Activated naive CD4-positive, alpha-beta T cell treated with anti-CD3 and anti-CD28 coated beads for 36 hours (primary cell): ENCODE results near the gene POLA1. TPM values are rescaled to one million over a fixed set of nuclear protein-coding genes. Genes with fewer than 3 reads are reported as not detected.

Source experiments
- CTCF ChIA-PET: fragments of 350-600 bp; sonication (Branson Sonifier 250); formaldehyde crosslinking; loops from one replicate; lab custom pipeline; 2021; ENCODE audit warnings: antibody characterized with exemption; lab: Charles Lee
- DNase-seq: peaks from one replicate; pipeline ENCODE4 v3.0.0-alpha.2; 2020
- H3K27ac Mint-ChIP-seq: one replicate; pipeline ENCODE4 v1.8.0; 2021; ENCODE audit warnings: mild to moderate bottlenecking, mixed read lengths
- H3K27me3 Mint-ChIP-seq: one replicate; pipeline ENCODE4 v1.8.0; 2021; ENCODE audit warnings: low read depth, mixed read lengths
- H3K36me3 Mint-ChIP-seq: one replicate; pipeline ENCODE4 v1.8.0; 2021; ENCODE audit warnings: low read depth, mixed read lengths
- H3K4me1 Mint-ChIP-seq: one replicate; pipeline ENCODE4 v1.8.0; 2021; ENCODE audit warnings: low read depth, mixed read lengths
- H3K4me3 Mint-ChIP-seq: one replicate; pipeline ENCODE4 v1.8.0; 2021; ENCODE audit warnings: mild to moderate bottlenecking, moderate library complexity, mixed read lengths
- H3K9me3 Mint-ChIP-seq: one replicate; pipeline ENCODE4 v1.8.0; 2021; ENCODE audit warnings: mixed read lengths
- intact Hi-C: fragments of 100-400 bp; cut with micrococcal nuclease; formaldehyde crosslinking; loops from one replicate; pipeline ENCODE4 v1.15.1; 2023
- total RNA-seq, 2 experiments: library from RNA; stranded (reverse); gene quantifications; one replicate each; pipeline ENCODE4 v1.2.3, GENCODE V29; 2021

The POLA1 gene
- total RNA-seq, 2 experiments from 2014 or later = 38.2 to 38.7 TPM

DNA sequence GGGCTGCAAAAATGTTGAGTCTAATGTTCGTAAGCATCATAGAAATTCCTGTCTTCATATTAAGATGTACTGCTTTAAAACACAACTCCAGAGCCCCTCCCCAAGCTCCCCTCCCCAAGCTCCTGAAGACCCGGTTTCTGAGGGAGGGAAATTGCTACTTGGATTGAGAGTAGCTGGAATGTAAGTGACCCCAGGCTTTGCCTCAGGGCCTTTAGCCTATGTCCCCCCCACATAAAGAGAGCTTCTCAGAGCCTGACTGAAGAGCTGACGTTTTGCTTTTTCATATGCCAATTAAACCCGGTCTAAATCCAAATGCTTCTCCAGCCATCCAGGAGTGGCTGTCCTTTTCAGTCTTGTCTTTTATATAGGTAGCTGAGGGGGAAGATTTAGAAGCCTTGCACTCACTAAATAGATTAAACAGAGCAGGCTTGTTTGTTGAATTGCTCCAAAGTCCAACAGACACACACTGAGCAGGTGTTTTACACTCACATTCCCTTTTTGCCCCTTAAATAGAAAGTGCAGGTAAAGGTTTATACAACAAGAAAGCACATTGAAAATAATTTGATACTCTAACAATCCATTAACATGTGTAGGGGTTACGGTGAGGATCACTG lies 302.5 kb downstream of the POLA1 start:
- intact Hi-C loops = no loop called here
- CTCF ChIA-PET = no interaction called here
- H3K27ac Mint-ChIP-seq = no peak overlapping the region

DNA sequence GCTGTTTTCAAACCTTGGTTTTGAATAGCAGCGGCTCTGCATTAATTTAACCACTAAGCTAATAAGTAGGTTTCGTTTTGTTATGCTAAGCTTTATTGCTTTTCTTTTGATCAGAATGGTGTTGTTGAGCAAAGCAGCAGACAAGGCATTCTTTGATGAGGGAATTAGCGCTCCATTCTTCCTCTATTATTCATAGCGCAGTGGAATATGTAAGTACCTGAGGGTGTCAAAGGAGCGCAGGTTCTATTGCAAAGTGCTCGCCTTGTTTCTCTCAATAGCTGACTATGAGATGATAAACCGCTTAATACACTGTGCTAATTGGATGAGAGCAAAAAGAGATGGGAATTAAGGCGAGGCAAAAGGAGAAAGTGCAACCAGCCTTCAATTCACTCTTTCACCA lies 305.8 kb downstream of the POLA1 start:
- intact Hi-C loops = no loop called here
- CTCF ChIA-PET = no interaction called here
- H3K4me3 Mint-ChIP-seq = no peak overlapping the region
- H3K4me1 Mint-ChIP-seq = peaks cover 6% of the 10 kb centered on the region
- H3K27ac Mint-ChIP-seq = no peak overlapping the region
- peaks cover 2% of the 10 kb centered on the region for H3K36me3 Mint-ChIP-seq
- H3K9me3 Mint-ChIP-seq = no peaks in the 10 kb centered on the region
- DNase-seq = no peak
- peaks cover 19% of the 10 kb centered on the region for H3K27me3 Mint-ChIP-seq

More for the DNA sequence above, 302.5 kb downstream of the POLA1 start:
- Mint-ChIP-seq H3K27me3 (no peaks in the 10 kb centered on the region), H3K4me3 (no peak overlapping the region), H3K9me3 (no peaks in the 10 kb centered on the region), H3K36me3 (peaks cover 6% of the 10 kb centered on the region), H3K4me1 (no peaks in the 10 kb centered on the region)
- DNase-seq = no peak

DNA sequence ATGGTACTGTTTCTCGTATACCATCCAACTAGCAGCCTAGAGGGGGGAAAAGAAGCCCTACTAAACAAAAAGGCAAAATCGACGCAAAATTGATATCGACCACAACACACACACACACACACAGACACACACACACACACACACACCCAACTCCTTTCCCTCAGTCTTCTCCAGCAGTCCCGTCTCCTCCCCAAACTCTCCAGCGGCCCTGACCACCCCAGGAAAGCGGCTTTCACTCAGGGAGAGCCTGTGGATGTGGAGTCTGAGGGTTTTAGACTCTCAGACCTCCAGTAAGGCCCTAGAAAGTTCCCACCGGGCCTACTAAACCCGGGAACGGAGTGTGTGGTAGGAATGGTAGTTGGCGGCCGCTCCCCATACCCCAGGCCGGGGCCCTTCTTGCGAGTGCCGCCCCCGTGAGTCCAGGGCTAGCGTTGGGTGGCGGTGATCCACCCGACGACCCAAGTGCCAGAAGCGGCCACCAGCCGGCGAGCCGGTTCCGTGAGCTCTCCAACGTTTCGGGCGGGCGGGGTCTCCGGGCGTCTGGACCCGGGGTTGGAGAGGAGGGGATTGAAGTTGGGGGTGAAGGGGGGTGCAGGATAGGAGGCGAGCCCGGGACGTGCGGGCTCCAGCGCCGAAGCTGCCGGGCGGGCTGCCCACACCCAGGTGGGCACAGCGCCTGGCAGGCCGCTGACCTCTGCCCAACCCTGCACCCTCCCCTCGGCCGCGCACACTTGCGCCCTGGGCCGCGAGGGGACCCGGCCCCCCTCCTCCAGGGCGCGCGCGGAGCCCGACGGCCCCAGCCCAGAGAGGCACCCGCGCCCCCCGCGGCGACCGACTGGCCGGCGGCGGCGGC lies 308.3 kb downstream of the POLA1 start:
- CTCF ChIA-PET = no interaction called here
- Mint-ChIP-seq H3K4me1 (peaks cover 17% of the 10 kb centered on the region), H3K9me3 (no peaks in the 10 kb centered on the region), H3K36me3 (no peaks in the 10 kb centered on the region), H3K4me3 (no peak overlapping the region), H3K27me3 (peaks cover 35% of the 10 kb centered on the region), H3K27ac (no peak overlapping the region)
- intact Hi-C loops = no loop called here
- DNase-seq = no peak

DNA sequence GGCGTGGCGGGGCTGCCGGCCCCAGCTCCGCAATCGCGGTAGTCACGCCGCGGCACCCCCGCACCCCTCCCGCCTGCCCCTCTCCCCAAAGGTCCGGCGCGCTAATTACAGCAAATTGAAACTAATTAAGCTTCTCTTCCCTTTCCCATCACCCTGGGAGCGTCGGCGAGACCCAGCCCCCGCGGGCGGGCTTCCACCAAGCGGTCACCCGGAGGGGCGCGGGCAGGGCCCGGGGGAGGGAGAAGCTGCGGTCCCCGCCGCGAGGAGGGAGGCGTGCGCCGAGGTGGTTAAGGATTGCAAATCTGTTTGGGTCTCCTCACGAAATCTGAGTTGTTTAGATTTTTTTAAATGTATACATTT lies 308.9 kb downstream of the POLA1 start:
- no peaks in the 10 kb centered on the region for H3K36me3 Mint-ChIP-seq
- CTCF ChIA-PET = no interaction called here
- peaks cover 37% of the 10 kb centered on the region for H3K27me3 Mint-ChIP-seq
- peak overlapping the region; percentile 45 for H3K4me3 Mint-ChIP-seq
- peaks cover 17% of the 10 kb centered on the region for H3K4me1 Mint-ChIP-seq
- DNase-seq = no peak
- no peak overlapping the region for H3K27ac Mint-ChIP-seq
- intact Hi-C loops = no loop called here
- H3K9me3 Mint-ChIP-seq = no peaks in the 10 kb centered on the region

DNA sequence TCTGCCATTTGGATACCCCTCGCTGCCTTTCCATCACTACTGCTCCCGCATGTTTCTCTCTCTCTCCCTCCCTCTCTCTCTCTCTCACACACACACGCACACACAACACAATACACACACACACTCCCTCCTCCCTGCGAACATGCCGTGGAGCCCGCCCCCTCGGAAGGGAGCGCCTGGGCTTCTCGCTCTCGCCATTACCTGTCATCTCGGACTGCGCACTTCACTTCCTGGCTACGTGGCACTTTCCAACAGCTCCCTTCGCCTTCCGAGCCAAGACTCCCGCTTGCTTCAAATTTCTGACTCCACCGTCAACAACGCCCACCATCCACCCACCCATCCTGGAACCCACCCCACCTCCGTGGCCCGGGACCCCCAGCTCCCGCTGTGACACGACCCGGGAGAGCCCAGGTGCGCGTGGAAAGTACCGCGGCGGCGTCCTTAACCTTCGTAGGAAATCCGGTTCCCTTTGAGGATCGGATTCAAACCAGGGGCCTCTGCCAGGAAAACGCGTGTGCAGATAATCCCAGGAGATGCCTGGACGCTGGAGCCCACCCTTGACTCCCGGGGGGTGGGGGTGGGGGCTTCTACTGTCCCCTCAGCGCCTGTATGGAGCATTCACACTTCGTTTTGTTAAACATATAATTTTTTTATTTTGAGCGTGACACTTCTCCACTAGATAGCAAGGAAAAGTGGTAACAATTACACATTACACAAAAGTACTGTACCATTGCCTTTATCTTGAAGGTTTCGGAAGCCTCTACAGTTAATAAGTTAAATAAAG lies 309.5 kb downstream of the POLA1 start:
- H3K4me1 Mint-ChIP-seq = peaks cover 17% of the 10 kb centered on the region
- intact Hi-C loops = no loop called here
- peaks cover 44% of the 10 kb centered on the region for H3K27me3 Mint-ChIP-seq
- no peaks in the 10 kb centered on the region for H3K9me3 Mint-ChIP-seq
- CTCF ChIA-PET = no interaction called here
- H3K27ac Mint-ChIP-seq = no peak overlapping the region
- no peak for DNase-seq
- peak overlapping the region; percentile 45 for H3K4me3 Mint-ChIP-seq
- no peaks in the 10 kb centered on the region for H3K36me3 Mint-ChIP-seq

DNA sequence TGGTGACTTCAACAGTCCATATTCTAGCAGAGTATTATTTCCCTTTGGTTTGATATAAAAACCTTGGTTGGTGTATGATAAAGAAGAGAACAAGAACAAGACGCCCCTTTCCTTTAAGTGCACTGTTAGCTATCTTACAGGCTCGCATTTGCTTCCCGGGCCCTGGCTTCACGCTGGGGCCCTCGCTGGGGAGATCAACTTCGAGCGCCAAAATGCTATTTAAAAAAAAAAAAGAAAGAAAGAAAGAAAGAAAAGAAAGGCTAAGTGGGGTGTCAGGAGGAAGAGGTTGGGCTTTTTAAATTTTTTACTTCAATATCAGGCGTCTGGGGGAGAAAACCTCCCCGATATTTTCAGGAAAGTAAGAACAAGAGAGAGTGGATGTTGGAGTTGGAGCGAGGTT lies 310.3 kb downstream of the POLA1 start:
- no peak for DNase-seq
- Mint-ChIP-seq H3K36me3 (no peaks in the 10 kb centered on the region), H3K4me3 (no peak overlapping the region), H3K27me3 (peaks cover 48% of the 10 kb centered on the region), H3K4me1 (peaks cover 17% of the 10 kb centered on the region), H3K9me3 (no peaks in the 10 kb centered on the region), H3K27ac (no peak overlapping the region)
- CTCF ChIA-PET = no interaction called here
- intact Hi-C loops = no loop called here

DNA sequence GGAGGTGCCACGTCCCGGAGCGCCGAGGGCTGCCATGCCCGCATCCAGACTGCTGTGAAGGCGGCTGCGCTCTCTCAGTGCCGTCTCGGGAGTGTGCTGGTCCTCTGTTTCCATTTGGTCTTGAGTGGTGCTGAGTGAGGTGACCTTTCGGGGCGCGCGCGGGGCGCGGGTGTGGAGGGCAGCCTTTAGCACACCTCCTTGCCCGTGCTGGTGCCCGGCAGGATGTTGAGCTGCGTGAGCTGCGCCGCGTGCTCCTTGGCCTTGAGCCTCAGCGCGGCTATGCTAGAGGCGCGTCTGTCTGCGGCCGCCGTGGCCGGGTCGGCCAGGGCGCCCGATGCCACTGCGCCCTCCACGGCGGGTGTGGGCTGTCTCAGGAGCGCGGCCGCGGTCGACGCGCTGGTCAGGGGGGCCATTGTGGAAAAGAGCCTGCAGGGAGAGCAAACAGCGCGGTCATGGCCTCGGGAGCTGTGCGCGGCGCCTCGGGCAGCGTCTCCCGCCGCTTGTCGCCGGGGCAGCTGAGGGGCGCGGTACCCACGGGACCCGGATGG lies 310.8 kb downstream of the POLA1 start:
- peaks cover 54% of the 10 kb centered on the region for H3K27me3 Mint-ChIP-seq
- no peak overlapping the region for H3K27ac Mint-ChIP-seq
- H3K4me3 Mint-ChIP-seq = no peak overlapping the region
- H3K9me3 Mint-ChIP-seq = no peaks in the 10 kb centered on the region
- peaks cover 17% of the 10 kb centered on the region for H3K4me1 Mint-ChIP-seq
- no peak for DNase-seq
- H3K36me3 Mint-ChIP-seq = no peaks in the 10 kb centered on the region
- intact Hi-C loops = no loop called here
- CTCF ChIA-PET = no interaction called here

DNA sequence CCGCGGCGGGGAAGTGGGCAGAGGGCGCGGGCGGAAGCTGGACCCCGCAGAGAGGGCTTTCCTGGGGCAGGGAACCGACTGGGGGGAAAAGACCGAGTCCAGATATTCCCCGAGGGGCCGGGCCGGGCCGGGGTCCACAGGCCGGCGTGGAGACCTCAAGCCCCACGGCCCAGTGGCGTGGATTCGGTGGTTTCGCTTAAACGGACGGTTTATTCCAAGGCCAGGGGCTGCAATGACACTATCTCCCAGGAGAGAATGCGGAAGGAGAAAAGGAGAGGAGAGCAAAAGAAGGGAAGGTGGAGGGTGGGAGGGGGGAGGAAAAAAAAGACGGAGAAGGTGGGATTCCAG lies 311.3 kb downstream of the POLA1 start:
- intact Hi-C loops = no loop called here
- Mint-ChIP-seq H3K4me1 (peaks cover 17% of the 10 kb centered on the region), H3K27me3 (peaks cover 55% of the 10 kb centered on the region), H3K27ac (no peak overlapping the region), H3K4me3 (no peak overlapping the region), H3K9me3 (no peaks in the 10 kb centered on the region), H3K36me3 (no peaks in the 10 kb centered on the region)
- DNase-seq = no peak
- CTCF ChIA-PET = no interaction called here

DNA sequence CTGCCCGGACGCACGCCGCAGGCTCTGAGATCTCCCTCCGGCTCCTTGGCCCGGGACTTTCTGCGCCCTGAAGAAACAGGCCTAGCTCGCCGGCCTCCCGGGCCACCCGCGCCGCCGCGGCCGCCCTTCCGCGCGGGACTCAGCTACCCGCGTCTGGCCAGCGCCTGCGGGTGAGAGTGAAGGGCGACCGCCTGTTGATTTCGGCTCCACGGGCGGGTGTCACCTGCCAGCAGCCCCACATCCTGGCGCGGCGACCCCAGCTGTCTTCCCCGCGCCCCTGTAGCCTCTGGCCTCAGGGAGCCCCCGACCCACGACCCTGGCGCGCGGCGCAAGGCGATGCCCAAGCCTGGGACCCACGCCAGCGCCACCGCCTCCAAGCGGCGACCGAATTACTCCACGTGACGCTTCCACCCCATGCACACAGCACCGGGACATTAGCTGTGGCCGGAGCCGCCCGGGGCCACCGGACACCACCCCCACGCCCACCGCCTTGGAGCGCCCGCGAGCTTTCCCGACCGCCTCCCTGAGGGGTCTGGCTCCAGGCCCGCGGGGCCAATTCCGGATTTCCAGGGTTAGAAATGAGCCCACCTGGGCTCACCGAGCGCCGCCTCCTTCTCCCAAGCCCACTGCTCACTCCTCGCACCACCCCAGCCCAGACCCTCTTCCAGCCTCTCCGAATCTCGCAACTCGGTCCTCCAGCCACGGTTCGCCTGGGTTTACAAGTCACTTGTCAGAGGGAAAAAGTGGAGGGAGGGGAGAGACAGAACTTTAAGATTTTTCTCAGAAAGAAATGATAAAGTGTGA lies 311.9 kb downstream of the POLA1 start:
- intact Hi-C loops = loop anchor here (2.0 kb wide), 1 partner anchor 17 kb away; no protein-coding TSS in a partner anchor
- H3K27me3 Mint-ChIP-seq = peaks cover 61% of the 10 kb centered on the region
- H3K36me3 Mint-ChIP-seq = no peaks in the 10 kb centered on the region
- no peaks in the 10 kb centered on the region for H3K9me3 Mint-ChIP-seq
- DNase-seq = no peak
- H3K4me1 Mint-ChIP-seq = peaks cover 17% of the 10 kb centered on the region
- peak overlapping the region; percentile 24 for H3K27ac Mint-ChIP-seq
- no peak overlapping the region for H3K4me3 Mint-ChIP-seq
- CTCF ChIA-PET = no interaction called here

DNA sequence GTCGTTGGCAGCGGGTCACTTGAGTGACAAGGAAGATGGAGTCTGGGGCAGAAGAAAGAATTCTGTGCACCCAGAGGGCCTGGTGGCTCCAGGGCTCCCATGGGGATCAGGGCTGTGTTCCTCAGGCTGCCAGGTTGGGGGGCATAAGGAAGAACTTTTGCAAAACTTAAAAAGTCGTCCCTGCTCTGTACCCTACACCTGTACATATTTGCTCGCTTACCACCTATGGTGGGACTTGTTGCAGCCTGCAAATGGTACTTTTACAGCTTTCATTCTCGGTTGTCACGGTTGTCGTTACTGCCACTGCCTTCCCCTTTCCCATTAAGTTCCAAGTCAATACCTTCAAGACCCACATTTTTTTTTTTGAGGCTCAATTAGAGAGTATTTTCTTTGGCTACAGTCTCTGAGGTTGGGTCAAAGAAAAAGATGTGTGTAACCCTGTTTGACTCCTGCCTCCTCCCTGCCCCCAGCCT lies 312.9 kb downstream of the POLA1 start:
- Mint-ChIP-seq H3K36me3 (no peaks in the 10 kb centered on the region), H3K9me3 (no peaks in the 10 kb centered on the region), H3K4me3 (peak overlapping the region; percentile 15), H3K4me1 (peaks cover 17% of the 10 kb centered on the region), H3K27ac (no peak overlapping the region), H3K27me3 (peaks cover 63% of the 10 kb centered on the region)
- DNase-seq = no peak
- intact Hi-C loops = loop anchor here (2.0 kb wide), 1 partner anchor 16 kb away; no protein-coding TSS in a partner anchor
- CTCF ChIA-PET = no interaction called here

DNA sequence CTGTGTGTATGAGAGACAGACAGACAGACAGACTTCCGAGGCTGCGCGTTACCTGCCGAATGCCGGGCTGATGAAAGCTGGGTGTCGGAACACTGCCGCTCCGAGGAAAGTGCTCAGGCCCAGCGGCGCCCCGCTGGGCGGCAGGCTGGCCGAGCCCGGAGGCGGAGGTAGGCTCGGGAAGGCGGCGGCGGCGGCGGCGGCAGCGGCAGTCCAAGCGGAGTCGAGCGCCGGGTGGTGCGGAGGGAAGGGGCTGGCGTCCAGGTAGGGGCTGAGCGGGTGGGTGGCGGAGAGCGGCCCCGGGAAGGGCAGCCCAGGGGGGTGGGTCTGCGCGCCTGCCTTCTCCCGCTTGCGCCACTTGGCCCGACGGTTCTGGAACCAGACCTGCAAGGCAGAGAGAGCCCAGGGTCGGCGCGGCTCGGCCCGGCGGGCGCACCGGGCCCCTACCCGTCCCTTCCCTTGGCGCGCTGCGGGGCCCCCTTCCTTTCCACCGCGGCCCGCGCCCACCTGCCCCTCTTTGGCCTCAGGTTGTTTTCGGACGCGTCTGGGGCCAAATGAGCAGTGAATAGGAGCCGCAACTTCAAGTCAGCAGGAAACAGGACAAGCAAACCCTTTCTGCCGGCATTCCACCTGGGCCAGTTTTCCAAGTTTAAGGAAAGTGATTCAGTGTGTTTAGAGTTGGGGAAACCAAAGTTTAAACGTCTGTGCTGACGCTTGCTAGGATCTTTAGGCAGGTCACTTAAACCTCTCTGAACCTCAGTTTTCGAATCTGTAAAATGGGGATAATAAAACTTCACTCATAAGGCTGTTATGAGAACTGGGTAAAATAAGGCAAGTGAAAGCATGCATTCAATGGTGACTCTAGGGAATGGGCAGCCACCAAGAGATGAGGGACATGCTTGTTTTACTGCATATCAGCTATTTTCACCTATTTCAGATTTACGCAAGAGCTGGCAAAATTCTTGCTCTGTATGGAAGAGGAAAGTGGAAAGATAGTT lies 313.6 kb downstream of the POLA1 start:
- no peaks in the 10 kb centered on the region for H3K9me3 Mint-ChIP-seq
- no peak for DNase-seq
- CTCF ChIA-PET = interaction anchor here (1.0 kb wide), 1 partner anchor 16 kb away, joined by 7 read pairs; no protein-coding TSS in a partner anchor
- H3K27me3 Mint-ChIP-seq = peaks cover 61% of the 10 kb centered on the region
- H3K4me3 Mint-ChIP-seq = peak overlapping the region; percentile 15
- no peak overlapping the region for H3K27ac Mint-ChIP-seq
- no peaks in the 10 kb centered on the region for H3K36me3 Mint-ChIP-seq
- peaks cover 17% of the 10 kb centered on the region for H3K4me1 Mint-ChIP-seq
- intact Hi-C loops = loop anchor here (2.0 kb wide), 1 partner anchor 15 kb away; no protein-coding TSS in a partner anchor
